Muscle layer of duodenum (tissue), 2 donors: ENCODE measurements around the gene CYP24A1.

ENCODE experiments used
- H3K27ac ChIP-seq: one replicate; pipeline ENCODE4 v1.7.0; 2013; ENCODE audit warnings: mild to moderate bottlenecking, low read length
- H3K27me3 ChIP-seq: one replicate; pipeline ENCODE4 v1.7.0; 2013; ENCODE audit warnings: low read depth, mild to moderate bottlenecking, control low read depth, low read length
- H3K36me3 ChIP-seq, 2 donors: one replicate each; pipeline ENCODE4 v1.7.0; 2013; ENCODE audit warnings: low read length in 2 of 2, control low read depth in 1 of 2, mild to moderate bottlenecking in 1 of 2; ENCODE audit not compliant: insufficient read depth in 2 of 2, control insufficient read depth in 1 of 2
- H3K4me1 ChIP-seq, 2 donors: one replicate each; pipeline ENCODE4 v1.7.0; 2013; ENCODE audit warnings: low read length in 2 of 2, mild to moderate bottlenecking in 2 of 2, control low read depth in 1 of 2, moderate library complexity in 1 of 2; ENCODE audit not compliant: insufficient read depth in 2 of 2, control insufficient read depth in 1 of 2
- H3K4me3 ChIP-seq, 2 donors: one replicate each; pipeline ENCODE4 v1.7.0; 2013; ENCODE audit warnings: low read length in 2 of 2, low read depth in 1 of 2, mild to moderate bottlenecking in 1 of 2
- H3K9me3 ChIP-seq, 2 donors: one replicate each; pipeline ENCODE4 v1.7.0; 2013; ENCODE audit warnings: low read length in 2 of 2, control low read depth in 1 of 2, mild to moderate bottlenecking in 1 of 2; ENCODE audit not compliant: control insufficient read depth in 1 of 2
- donor health status: healthy.

Gene CYP24A1

GRCh38 chr20:54170963-54171362 lies 2.8 kb downstream of the CYP24A1 start:
- H3K27me3 ChIP-seq: peaks cover 40% of the 10 kb centered on the region
- H3K9me3 ChIP-seq: no peaks in the 10 kb centered on the region
- no peak overlapping the region for H3K27ac ChIP-seq
- H3K4me1 ChIP-seq: peaks cover 3 to 23% of the 10 kb centered on the region in 2 donors
- H3K36me3 ChIP-seq: no peaks in the 10 kb centered on the region
- H3K4me3 ChIP-seq: no peak overlapping the region

- no peaks in the 10 kb centered on the region for H3K36me3 ChIP-seq
- no peak overlapping the region for H3K4me3 ChIP-seq
- no peak overlapping the region for H3K27ac ChIP-seq
- H3K27me3 ChIP-seq: peaks cover 40% of the 10 kb centered on the region
- peaks cover 3 to 23% of the 10 kb centered on the region in 2 donors for H3K4me1 ChIP-seq
- H3K9me3 ChIP-seq: no peaks in the 10 kb centered on the region
Observed at GRCh38 chr20:54170026-54170471, 3.7 kb downstream of the CYP24A1 start.

GRCh38 chr20:54168961-54169862 lies 4.6 kb downstream of the CYP24A1 start:
- Histone ChIP-seq H3K27me3 (peaks cover 33% of the 10 kb centered on the region), H3K36me3 (no peaks in the 10 kb centered on the region), H3K4me1 (peaks cover 0 to 18% of the 10 kb centered on the region in 2 donors), H3K27ac (no peak overlapping the region), H3K4me3 (no peak overlapping the region), H3K9me3 (no peaks in the 10 kb centered on the region)

GRCh38 chr20:54167909-54168872 lies 5.6 kb downstream of the CYP24A1 start:
- Histone ChIP-seq H3K9me3 (no peaks in the 10 kb centered on the region), H3K4me1 (peaks cover 0 to 8% of the 10 kb centered on the region in 2 donors), H3K27ac (no peak overlapping the region), H3K36me3 (no peaks in the 10 kb centered on the region), H3K27me3 (peaks cover 25% of the 10 kb centered on the region), H3K4me3 (no peak overlapping the region)

- H3K36me3 ChIP-seq: no peaks in the 10 kb centered on the region
- H3K4me3 ChIP-seq: no peak overlapping the region
- H3K9me3 ChIP-seq: no peaks in the 10 kb centered on the region
- no peak overlapping the region for H3K27ac ChIP-seq
- H3K4me1 ChIP-seq: no peaks in the 10 kb centered on the region
- H3K27me3 ChIP-seq: peaks cover 14% of the 10 kb centered on the region
Observed at GRCh38 chr20:54166987-54167662, 6.7 kb downstream of the CYP24A1 start.

GRCh38 chr20:54165803-54166202 lies 8.0 kb downstream of the CYP24A1 start:
- no peak overlapping the region for H3K27ac ChIP-seq
- peaks cover 7% of the 10 kb centered on the region for H3K27me3 ChIP-seq
- no peaks in the 10 kb centered on the region for H3K4me1 ChIP-seq
- H3K36me3 ChIP-seq: no peaks in the 10 kb centered on the region
- no peak overlapping the region for H3K4me3 ChIP-seq
- H3K9me3 ChIP-seq: no peaks in the 10 kb centered on the region

- Histone ChIP-seq H3K4me1 (no peaks in the 10 kb centered on the region), H3K4me3 (no peak overlapping the region), H3K9me3 (no peaks in the 10 kb centered on the region), H3K36me3 (no peaks in the 10 kb centered on the region), H3K27me3 (peaks cover 4% of the 10 kb centered on the region), H3K27ac (no peak overlapping the region)
Observed at GRCh38 chr20:54165014-54165413, 8.8 kb downstream of the CYP24A1 start.

- H3K9me3 ChIP-seq: no peaks in the 10 kb centered on the region
- no peaks in the 10 kb centered on the region for H3K4me1 ChIP-seq
- no peaks in the 10 kb centered on the region for H3K36me3 ChIP-seq
- no peak overlapping the region for H3K4me3 ChIP-seq
- peaks cover 4% of the 10 kb centered on the region for H3K27me3 ChIP-seq
- no peak overlapping the region for H3K27ac ChIP-seq
Observed at GRCh38 chr20:54163402-54163801, 10.4 kb downstream of the CYP24A1 start.

GRCh38 chr20:54162378-54163009 lies 11.3 kb downstream of the CYP24A1 start:
- no peaks in the 10 kb centered on the region for H3K9me3 ChIP-seq
- H3K4me1 ChIP-seq: no peaks in the 10 kb centered on the region
- H3K36me3 ChIP-seq: no peaks in the 10 kb centered on the region
- peaks cover 4% of the 10 kb centered on the region for H3K27me3 ChIP-seq
- H3K4me3 ChIP-seq: no peak overlapping the region
- H3K27ac ChIP-seq: no peak overlapping the region

- no peak overlapping the region for H3K4me3 ChIP-seq
- no peaks in the 10 kb centered on the region for H3K4me1 ChIP-seq
- peaks cover 4% of the 10 kb centered on the region for H3K27me3 ChIP-seq
- no peak overlapping the region for H3K27ac ChIP-seq
- no peaks in the 10 kb centered on the region for H3K9me3 ChIP-seq
- H3K36me3 ChIP-seq: no peaks in the 10 kb centered on the region
Observed at GRCh38 chr20:54161821-54162149, 12.0 kb downstream of the CYP24A1 start.
